Colonic mucosa (tissue), 4 donors: ENCODE data around the gene KRTAP4-12. TPM values are rescaled to one million over a fixed set of nuclear protein-coding genes. Genes with fewer than 3 reads are reported as not detected.
"Not testable (repeated sequence)": the region's sequence is repeated elsewhere in the genome, so short reads cannot be mapped to it uniquely, and the experiment has no call there.

Source experiments
- DNase-seq: peaks from one replicate; pipeline ENCODE4 v3.0.0-alpha.2; 2020
- H3K27ac ChIP-seq: fragments of 200-600 bp; one replicate; pipeline ENCODE4 v1.8.0; 2021
- H3K27me3 ChIP-seq: fragments of 200-600 bp; one replicate; pipeline ENCODE4 v1.8.0; 2021
- H3K36me3 ChIP-seq: fragments of 200-600 bp; one replicate; pipeline ENCODE4 v1.8.0; 2021
- H3K4me1 ChIP-seq: fragments of 200-600 bp; one replicate; pipeline ENCODE4 v1.8.0; 2021; ENCODE audit warnings: mild to moderate bottlenecking
- H3K4me3 ChIP-seq: fragments of 200-600 bp; one replicate; pipeline ENCODE4 v1.8.0; 2021
- H3K9ac ChIP-seq, 2 donors: one replicate each; pipeline ENCODE4 v1.7.0; 2013; ENCODE audit warnings: control low read depth in 2 of 2, low read depth in 2 of 2, low read length in 2 of 2
- H3K9me3 ChIP-seq: fragments of 200-600 bp; one replicate; pipeline ENCODE4 v1.8.0; 2021
- CTCF ChIP-seq: fragments of 200-600 bp; IDR thresholded peaks from one replicate; pipeline ENCODE4 v1.8.0; 2022; ENCODE audit warnings: antibody characterized with exemption, mild to moderate bottlenecking
- intact Hi-C: fragments of 100-400 bp; cut with DNase I; formaldehyde crosslinking; loops from one replicate; pipeline ENCODE4 v1.14.1; 2022
- total RNA-seq, 2 donors: library from RNA; stranded (reverse); fragmentation: NEBNext Ultra II Directional in 1 of 2; extraction: Animal tissue kit (Norgen Biotek cat#: 25700) in 1 of 2; gene quantifications; one replicate each; pipeline ENCODE4 v1.2.1, GENCODE V29; 2021
- donor health status: healthy.
- donor health status: DM: no; HTN: no; CAD: no.
- donor health status: DM: no; HTN: no; CAD: no.

Gene KRTAP4-12
- not detected for total RNA-seq

GRCh38 chr17:41123991-41124371 lies at the start of gene KRTAP4-12:
TSS of gene KRTAP4-12 (minus strand) at chr17:41124182. CDS start at chr17:41124122, 60 bp downstream.
- H3K9me3 ChIP-seq, H3K4me1 ChIP-seq, intact Hi-C loops, DNase-seq, H3K27me3 ChIP-seq, H3K27ac ChIP-seq, H3K36me3 ChIP-seq, H3K4me3 ChIP-seq, H3K9ac ChIP-seq: not testable (repeated sequence)

- H3K9me3 ChIP-seq = no peaks in the 10 kb centered on the region
- intact Hi-C loops = no loop called here
- TF ChIP-seq CTCF = no peak
- H3K27me3 ChIP-seq = no peaks in the 10 kb centered on the region
- no peak overlapping the region for H3K27ac ChIP-seq
- H3K4me3 ChIP-seq = no peak overlapping the region
- no peak for DNase-seq
- no peaks in the 10 kb centered on the region for H3K4me1 ChIP-seq
- no peaks in the 10 kb centered on the region for H3K36me3 ChIP-seq
- no peak overlapping the region for H3K9ac ChIP-seq
Observed at GRCh38 chr17:41171886-41172285, 47.9 kb upstream of the KRTAP4-12 start.

GRCh38 chr17:41168121-41168520 lies 44.1 kb upstream of the KRTAP4-12 start, which contains the start of gene KRTAP4-3:
TSS of gene KRTAP4-3 (minus strand) at chr17:41168221. CDS start at chr17:41168172, 49 bp downstream.
- Histone ChIP-seq H3K9me3 (no peaks in the 10 kb centered on the region), H3K27ac (no peak within 1 kb of the TSS), H3K4me1 (no peaks in the 10 kb centered on the region), H3K4me3 (no peak within 1 kb of the TSS), H3K27me3 (no peaks in the 10 kb centered on the region), H3K9ac (no peak within 1 kb of the TSS), H3K36me3 (no peaks in the 10 kb centered on the region)
- intact Hi-C loops = no loop called here
- DNase-seq = no peak
- TF ChIP-seq CTCF = no peak

GRCh38 chr17:41167561-41167960 lies 43.6 kb upstream of the KRTAP4-12 start:
- H3K27ac ChIP-seq = no peak overlapping the region
- intact Hi-C loops = no loop called here
- no peak for TF ChIP-seq CTCF
- H3K4me1 ChIP-seq = no peaks in the 10 kb centered on the region
- no peaks in the 10 kb centered on the region for H3K36me3 ChIP-seq
- no peaks in the 10 kb centered on the region for H3K27me3 ChIP-seq
- H3K9me3 ChIP-seq = no peaks in the 10 kb centered on the region
- DNase-seq = no peak
- H3K9ac ChIP-seq = no peak overlapping the region
- H3K4me3 ChIP-seq = no peak overlapping the region

- Histone ChIP-seq H3K27ac (no peak overlapping the region), H3K4me3 (no peak overlapping the region), H3K9me3 (no peaks in the 10 kb centered on the region), H3K4me1 (no peaks in the 10 kb centered on the region), H3K9ac (no peak overlapping the region), H3K36me3 (no peaks in the 10 kb centered on the region), H3K27me3 (no peaks in the 10 kb centered on the region)
- no peak for DNase-seq
- TF ChIP-seq CTCF = no peak
- intact Hi-C loops = no loop called here
Observed at GRCh38 chr17:41163828-41164227, 39.8 kb upstream of the KRTAP4-12 start.

- Histone ChIP-seq H3K4me3 (no peak within 1 kb of the TSS), H3K27me3 (no peaks in the 10 kb centered on the region), H3K9ac (no peak within 1 kb of the TSS), H3K4me1 (no peaks in the 10 kb centered on the region), H3K36me3 (no peaks in the 10 kb centered on the region), H3K9me3 (no peaks in the 10 kb centered on the region), H3K27ac (no peak within 1 kb of the TSS)
- no peak for DNase-seq
- no peak for TF ChIP-seq CTCF
- intact Hi-C loops = no loop called here
Observed at GRCh38 chr17:41160648-41161047, 36.7 kb upstream of the KRTAP4-12 start, which contains the start of gene KRTAP4-4. TSS of gene KRTAP4-4 (minus strand) at chr17:41160748. CDS start at chr17:41160691, 57 bp downstream.

GRCh38 chr17:41160190-41160589 lies 36.2 kb upstream of the KRTAP4-12 start:
- intact Hi-C loops, H3K27ac ChIP-seq, H3K9ac ChIP-seq, H3K27me3 ChIP-seq, H3K4me3 ChIP-seq, H3K4me1 ChIP-seq, DNase-seq, H3K36me3 ChIP-seq, H3K9me3 ChIP-seq: not testable (repeated sequence)
